NK-92 (cell line): Measurements from ENCODE around the gene ZFAND2A.
"Not testable (repeated sequence)": the region's sequence is repeated elsewhere in the genome, so short reads cannot be mapped to it uniquely, and the experiment has no call there.

Source experiments
- DNase-seq: peaks from one replicate; lab custom pipeline; 2025; ENCODE audit not compliant: unreplicated experiment; lab: John Stamatoyannopoulos, UW

The ZFAND2A gene, protein sequence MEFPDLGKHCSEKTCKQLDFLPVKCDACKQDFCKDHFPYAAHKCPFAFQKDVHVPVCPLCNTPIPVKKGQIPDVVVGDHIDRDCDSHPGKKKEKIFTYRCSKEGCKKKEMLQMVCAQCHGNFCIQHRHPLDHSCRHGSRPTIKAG

DNA sequence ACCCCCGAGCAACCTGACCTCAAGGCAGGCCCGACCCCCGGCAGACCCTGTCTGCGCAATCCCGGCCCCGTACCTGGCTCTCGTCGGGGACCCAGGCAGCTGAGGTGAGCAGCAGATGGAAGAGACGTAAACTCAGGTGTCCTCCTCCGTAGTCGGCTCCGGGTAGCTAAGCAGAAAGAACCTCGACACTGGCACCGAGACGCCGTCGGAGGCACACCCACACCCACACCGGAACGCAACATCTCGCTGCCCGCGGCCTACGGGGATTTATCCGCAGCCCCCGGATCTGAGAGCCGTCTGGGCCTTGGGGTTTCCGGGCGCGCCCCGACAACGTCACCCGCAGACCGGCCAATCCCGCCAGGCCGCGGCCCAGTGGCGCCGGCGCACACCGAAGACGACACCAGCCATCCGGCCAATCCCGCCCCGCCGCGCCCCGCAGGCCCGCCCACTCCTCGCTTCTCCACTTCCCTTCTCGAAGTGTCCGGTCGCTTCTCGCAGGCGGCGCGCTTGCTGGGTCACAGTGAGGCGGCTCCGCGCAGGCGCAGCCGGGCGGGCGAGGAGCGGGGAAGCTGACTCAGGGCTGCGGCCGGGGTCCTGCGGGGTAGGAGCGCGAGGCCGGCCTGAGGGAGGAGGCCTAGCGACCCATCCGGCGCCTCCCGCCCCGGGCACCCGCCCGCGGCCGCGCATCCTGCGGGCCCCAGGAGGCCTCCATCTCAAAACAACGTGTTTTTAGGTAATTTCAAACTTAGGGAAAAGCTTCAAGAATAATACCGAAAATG is at the start of gene ZFAND2A:
ZFAND2A (minus strand) TSS at position 306 of the 779 bp plus-strand sequence. CDS start 1,984 bp downstream, outside the sequence.
- peak; percentile 88 for DNase-seq

DNA sequence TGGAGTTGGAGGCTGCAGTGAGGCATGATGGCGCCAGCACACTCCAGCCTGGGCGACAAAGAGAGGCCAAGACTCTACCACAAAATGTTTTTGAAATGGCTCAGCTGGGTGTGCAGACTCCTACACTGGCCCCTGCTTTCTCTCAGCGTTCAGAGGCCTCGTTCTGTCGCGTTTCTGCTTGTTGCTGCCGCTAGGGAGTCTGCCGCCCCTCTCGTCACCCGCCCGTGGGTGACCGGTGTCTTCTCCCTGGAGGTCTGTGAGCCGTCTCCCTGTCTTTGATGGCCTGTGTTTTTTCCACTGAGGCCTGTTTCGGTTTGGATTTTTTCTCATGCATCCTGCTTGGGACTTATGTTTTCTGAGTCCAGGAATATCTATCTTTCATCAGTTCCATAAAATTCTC is 49.1 kb upstream of the ZFAND2A start:
- no peak for DNase-seq

DNA sequence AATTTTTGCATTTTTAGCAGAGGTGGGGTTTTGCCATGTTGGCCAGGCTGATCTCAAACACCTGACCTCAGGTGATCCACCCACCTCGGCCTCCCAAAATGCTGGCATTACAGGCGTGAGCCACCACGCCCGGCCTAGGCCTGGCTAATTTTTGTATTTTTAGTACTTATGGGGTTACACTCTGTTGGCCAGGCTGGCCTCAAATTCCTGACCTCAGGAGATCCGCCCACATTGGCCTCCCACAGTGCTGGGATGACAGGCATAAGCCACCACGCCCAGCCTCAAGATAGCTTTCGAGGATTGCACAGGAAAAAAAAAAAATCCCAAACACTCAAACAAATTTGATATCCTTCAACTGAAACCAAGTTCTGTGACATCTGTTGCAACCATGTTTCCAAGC is 45.7 kb upstream of the ZFAND2A start:
- not testable (repeated sequence) for DNase-seq

DNA sequence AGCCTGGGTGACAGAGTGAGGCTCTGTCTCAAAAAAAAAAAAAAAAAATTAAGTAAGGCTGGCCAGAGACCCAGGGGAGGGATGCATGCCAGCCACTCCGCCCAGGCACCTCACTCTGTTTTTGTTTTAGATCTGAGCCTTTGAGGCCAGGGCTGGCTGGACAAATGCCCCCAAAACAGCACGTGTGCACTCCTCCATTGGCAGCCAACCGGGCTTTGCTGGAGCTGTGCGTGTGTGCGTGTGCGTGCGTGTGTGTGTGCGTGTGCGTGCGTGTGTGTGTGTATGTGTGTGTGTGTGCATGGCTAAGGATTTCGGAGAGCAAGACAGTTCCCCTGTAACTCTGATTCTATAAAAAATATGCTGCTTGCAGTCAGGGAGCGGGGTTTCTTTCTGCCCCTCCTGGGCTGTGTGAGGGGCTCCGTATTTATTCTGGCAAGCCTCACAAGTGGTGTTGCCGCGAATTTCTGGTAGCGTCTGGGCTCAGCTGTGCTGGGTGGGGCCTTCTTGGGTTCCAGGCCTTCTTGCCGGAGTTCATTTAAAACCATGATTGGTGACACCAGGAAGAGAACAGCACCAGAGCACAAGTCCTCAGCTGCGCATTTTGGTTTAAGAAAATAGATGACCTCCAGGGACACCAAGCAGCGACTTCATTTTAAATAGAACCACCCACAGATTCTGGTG is 44.6 kb upstream of the ZFAND2A start:
- DNase-seq = no peak

DNA sequence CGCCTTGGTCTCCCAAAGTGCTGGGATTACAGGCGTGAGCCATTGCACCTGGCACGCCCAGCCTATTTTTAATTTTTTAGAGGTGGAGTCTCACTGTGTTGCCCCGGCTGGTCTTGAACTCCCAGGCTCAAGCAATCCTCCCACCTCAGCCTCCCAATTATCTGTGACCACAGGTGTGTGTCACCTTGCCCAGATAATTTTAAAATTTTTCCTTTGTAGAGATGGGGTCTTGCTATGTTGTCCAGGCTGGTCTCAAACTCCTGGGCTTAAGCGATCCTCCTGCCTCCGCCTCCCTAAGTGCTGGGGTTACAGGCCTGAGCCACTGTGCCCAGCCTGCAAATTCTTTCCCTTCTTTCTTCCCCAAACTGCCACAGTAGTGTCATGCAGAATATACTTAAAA is 42.9 kb upstream of the ZFAND2A start:
- DNase-seq = not testable (repeated sequence)

DNA sequence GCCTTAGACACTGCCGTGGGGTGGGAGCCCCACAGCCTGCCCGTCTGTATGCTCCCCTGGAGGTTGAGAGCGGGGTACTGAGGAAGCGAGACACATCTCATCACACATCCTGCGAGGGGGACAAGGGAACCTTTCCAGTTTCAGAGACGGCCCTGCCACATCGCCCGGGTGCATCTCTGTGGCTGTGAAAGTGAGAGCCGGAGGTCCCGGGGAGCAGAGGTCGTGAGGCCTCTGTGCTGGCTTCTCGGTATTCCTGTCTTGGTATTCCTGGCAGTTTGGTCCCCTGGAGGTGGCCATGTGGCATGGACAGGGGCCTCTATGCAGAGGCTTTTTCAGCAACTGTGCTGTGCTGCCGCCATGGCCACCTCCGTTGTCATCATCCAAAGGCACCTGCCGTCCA is 41.9 kb upstream of the ZFAND2A start:
- no peak for DNase-seq

DNA sequence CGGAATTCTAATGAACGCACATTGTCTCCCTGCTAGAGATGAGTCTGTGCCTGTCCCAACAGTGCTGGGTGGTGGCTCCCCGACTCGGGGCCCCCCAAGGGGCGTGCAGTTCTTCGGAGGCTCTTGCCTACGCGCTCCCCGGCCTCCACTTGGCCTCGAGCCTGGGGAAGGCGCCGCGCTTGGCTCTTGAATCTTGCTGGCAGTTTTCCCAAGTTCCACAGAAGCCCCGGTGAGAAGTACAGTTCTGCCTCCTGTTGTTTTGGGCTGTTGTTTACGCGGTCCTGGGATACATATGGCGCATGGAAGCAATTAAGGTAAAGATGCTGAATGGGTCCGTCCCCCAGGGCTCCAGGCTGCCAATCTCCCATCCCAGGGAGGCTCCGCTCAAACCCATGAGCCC is 40.0 kb upstream of the ZFAND2A start:
- no peak for DNase-seq

DNA sequence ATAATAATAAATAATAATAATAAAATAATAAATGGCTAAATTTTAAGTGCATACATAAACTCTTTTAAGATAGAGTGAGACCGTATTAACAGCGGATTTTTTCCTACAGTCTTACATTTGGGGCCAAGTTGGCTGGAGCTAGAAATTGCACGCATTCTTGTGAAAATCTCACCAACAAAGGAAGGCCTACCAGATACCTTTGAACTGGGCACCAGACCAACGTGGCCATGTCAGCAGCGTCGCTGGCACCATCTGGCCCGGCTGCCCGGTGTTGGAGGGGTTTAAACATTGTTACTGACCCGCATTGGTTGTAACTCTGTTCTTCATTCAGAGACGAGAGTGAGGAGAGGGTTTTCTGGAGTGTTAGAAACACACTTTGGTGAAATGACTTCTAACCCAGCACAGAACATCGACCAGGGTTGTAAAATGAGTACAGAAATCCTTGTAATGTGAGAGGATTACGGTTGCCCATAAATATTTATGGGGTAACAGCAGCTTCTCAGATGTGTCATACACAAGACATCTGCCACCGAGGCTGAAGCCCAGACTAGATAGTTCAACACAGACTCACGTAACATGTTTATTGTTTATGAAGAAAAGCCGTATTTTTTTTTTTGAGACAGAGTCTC is 38.1 kb upstream of the ZFAND2A start:
- no peak for DNase-seq

DNA sequence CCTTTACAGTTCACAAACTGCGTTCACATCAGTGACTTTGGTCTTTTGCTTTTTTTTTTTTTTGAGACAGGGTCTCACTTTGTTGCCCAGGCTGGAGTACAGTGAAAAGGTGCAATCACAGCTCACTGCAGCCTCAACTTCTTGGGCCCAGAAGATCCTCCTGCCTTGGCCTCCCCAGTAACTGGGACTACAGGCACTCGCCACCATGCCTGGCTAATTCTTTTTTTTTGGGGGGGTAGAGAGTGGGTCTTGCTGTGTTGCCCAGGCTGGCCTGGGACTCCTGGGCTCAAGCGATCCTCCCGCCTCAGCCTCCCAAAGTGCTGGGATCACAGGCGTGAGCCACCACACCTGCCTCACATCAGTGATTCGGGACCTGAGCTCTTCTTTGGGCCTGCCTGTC is 37.0 kb upstream of the ZFAND2A start:
- no peak for DNase-seq

DNA sequence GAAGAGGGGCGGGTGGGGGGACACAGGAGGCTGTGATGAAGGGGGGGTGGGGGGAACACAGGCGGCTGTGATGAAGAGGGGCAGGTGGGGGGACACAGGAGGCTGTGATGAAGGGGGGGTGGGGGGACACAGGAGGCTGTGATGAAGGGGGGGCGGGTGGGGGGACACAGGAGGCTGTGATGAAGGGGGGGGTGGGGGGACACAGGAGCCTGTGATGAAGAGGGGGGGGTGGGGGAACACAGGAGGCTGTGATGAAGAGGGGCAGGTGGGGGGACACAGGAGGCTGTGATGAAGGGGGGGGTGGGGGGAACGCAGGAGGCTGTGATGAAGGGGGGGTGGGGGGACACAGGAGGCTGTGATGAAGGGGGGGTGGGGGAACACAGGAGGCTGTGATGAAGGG is 36.4 kb upstream of the ZFAND2A start:
- not testable (repeated sequence) for DNase-seq

DNA sequence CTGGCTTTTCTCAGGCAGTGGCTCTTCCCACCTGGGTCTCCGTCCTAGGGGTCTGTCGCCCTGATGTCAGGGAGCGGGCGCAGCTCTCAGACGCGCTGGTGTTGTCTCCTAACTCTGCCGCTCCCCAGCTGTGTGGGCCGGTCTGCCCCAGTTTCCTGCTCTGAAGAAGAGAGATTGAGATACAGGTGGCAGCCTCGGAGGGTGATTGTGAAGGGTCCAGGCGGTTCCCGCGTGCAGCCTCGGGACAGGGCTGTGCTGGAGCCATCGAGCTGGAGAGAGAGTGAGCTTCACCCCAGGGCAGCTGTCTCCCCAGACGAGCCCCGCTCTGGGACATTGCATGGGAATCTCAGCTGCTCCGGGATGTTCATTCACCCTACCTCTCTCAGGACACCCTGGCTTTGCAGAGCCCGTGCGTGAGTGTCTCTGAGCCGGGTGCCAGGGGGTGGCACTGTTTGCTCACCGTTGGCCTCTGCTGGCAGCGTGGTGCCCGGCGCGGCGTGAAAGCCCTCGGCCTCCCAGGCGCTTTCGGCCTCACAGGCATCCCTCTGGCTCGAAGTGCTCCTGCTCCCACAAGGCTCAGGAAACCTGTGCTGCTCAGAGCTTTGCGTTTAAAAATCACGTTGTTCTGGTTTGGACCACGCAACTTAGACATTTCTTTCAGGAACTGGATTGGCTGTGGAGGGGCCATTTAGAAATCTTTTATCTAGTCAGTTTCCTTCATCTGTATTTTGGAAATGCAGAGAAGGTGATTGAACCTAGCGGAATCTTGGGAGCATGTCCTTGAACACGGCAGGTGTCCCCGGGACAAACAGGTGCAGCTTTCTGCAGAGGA is 33.8 kb upstream of the ZFAND2A start:
- no peak for DNase-seq

DNA sequence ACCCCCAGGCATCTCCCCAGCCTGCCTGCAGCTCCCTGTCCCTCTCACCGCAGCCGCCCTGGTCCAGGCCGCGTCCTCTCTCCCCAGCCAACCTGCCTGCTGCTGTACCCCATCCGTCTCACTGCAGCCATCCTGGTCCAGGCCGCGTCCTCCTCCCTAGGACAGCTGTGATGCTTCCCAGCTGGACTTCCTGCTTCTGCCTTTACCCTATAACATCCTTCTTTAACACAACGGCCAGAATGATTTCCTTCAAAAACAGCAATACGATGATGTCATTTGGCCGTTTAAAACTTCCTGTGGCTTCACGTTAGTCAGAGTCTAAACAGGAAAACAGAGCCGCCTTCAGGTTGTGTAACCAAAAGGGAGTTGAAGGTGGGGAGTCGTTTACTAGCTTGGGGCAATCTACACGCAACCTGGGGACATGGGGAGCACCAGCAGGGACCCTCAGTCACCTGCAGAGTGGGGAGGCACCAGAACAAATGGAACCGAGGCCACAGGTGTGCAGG is 32.2 kb upstream of the ZFAND2A start:
- DNase-seq = no peak

DNA sequence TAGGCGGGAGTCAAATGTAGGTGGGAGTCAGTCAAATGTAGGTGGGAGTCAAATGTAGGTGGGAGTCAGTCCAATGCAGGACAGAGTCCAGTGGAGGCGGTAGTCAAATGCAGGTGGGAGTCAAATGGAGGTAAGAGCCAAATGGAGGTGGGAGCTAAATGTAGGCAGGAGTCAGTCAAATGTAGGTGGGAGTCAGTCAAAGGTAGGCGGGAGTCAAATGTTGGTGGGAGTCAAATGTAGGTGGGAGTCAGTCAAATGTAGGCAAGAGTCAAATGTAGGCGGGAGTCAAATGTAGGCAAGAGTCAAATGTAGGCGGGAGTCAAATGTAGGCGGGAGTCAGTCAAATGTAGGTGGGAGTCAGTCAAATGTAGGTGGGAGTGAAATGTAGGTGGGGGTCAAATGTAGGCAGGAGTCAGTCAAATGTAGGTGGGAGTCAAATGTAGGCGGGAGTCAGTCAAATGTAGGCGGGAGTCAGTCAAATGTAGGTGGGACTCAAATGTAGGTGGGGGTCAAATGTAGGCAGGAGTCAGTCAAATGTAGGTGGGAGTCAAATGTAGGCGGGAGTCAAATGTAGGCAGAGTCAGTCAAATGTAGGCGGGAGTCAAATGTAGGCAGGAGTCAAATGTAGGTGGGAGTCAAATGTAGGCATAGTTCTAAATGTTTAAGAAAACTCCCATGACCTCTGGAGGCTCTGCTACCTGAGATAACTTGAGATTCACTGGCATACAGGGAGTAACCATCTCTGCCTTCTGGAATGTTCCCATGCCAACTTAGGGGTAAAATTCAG is 30.2 kb upstream of the ZFAND2A start:
- DNase-seq = no peak

DNA sequence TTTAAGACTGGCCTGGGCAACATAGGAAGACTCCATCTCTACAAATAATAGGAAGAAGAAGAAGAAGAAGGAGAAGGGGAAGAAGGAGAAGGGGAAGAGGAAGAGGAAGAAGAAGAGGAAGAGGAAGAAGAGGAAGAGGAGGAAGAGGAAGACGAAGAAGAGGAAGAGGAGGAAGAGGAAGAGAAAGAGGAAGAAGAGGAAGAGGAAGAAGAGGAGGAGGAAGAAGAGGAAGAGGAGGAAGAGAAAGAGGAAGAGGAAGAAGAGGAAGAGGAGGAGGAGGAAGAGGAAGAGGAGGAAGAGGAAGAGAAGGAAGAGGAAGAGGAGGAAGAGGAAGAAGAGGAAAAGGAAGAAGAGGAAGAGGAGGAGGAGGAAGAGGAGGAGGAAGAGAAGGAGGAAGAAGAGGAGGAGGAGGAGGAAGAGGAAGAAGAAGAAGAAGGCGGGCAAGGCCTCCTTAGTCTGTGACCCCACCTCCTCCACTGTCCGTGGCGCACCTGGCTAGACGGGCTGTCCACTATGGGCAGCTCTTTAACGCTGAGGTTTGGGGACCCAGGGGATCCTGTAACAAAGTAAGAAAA is 28.8 kb upstream of the ZFAND2A start:
- no peak for DNase-seq

DNA sequence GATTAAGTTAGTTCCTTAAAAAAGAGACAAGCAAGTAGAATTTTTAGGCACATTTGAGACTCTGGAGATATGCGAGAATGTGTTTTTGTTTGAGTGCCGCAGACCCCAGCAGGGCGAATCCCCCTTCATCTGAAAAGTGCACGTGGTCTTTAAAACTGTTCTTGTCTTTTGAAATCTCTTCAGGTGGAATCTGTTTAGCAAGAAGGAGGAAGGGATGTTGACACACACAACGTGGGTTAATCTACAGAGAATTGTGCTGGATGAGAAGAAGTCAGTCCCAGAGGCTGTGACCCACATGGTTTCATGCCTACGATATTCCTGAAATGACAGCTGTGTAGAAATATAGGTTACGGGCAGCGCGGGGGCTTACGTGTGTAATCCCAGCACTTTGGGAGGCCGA is 27.1 kb upstream of the ZFAND2A start:
- DNase-seq = no peak

DNA sequence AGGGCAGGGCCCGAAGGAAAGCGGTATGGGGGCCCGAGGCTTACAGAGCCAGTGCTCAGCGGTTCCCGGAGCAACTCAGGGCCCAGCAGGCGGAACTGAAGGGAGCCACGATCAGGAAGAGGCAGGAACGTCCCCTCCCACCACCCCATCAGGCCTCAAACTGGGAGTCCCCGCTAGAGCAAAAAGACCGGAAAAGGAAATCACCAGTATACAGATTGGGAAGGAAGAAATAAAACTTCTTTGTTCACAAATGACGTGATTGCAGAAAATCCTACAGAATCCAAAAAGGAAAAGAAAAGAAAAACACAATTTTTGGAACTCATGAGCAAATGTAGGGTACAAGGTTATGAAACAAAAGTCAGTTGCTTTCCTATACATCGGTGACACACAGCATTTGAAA is 21.6 kb upstream of the ZFAND2A start:
- DNase-seq = no peak

DNA sequence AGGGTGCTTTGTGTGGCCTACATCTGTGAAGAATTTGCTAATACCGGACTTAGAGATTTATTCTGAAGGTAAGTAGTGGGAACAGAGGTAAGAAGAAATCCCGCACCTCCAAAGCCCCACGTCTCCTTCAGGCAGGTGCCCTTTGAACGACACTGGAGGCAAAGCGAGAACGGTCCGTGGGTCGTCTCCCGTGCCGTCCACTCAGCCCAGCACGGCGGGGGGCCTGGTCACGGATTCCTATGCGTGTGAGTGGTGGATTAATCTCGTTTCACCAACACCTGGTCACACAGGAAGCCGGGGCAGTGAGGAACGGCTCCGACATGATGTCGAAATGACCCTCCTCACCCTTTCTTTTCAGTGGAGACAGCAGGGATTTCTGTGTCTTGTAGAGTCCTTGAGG is 21.0 kb upstream of the ZFAND2A start:
- no peak for DNase-seq

DNA sequence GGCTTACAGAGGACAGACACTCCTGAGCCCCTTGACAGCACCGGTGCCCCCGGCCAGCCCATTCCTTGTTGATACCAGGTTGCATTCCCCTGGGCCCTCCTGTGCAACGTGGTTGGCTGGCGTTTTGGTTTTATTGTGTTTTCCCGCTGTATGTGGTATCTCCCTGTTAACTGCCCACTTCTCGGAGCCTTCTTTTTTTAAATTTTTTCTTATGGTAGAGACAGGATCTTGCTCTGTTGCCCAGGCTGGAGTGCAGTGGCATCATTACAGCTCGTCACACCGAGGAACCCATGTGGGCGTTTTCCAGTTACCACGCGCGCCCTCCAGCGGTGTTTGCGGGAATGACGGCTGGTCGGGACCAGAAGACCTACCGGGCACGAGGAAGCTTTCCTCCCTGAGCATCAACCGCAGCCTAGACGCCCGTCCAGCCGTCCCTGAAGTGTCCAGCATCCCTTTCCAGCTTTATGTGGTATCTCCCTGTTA is 16.9 kb upstream of the ZFAND2A start:
- DNase-seq = no peak
